NCI-H2196 (cell line): Measurements from ENCODE around the gene GALNT2.

Source experiments
- DNase-seq: peaks from one replicate; lab custom pipeline; 2025; ENCODE audit not compliant: unreplicated experiment; lab: John Stamatoyannopoulos, UW

Gene GALNT2

DNA sequence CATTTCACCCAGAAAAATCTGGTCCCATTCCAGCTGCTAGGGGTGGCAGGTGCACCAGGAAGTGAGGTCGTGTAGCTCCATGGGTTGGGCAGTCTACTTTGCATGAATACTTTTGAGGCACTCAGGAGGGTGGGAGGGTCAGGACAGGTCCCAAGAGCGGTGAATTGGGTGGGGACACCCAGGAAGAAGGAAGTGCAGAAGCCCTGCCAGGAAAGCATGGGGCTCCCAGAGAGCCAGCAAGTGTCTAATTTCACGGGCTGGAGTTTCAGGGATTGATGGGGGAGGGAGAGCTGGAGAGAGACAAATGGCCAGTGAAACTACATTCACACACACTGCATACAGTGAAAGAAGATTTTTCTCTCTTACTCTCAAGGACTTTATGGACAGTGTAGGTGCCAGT, 137.8 kb downstream of the GALNT2 start:
- DNase-seq: peak; percentile 74

GRCh38 chr1:230205719-230206198, 138.7 kb downstream of the GALNT2 start:
- DNase-seq: no peak

- DNase-seq: no peak
Measured at GRCh38 chr1:230206207-230206606, 139.2 kb downstream of the GALNT2 start.

GRCh38 chr1:230206976-230207375, 139.9 kb downstream of the GALNT2 start:
- DNase-seq: no peak

DNA sequence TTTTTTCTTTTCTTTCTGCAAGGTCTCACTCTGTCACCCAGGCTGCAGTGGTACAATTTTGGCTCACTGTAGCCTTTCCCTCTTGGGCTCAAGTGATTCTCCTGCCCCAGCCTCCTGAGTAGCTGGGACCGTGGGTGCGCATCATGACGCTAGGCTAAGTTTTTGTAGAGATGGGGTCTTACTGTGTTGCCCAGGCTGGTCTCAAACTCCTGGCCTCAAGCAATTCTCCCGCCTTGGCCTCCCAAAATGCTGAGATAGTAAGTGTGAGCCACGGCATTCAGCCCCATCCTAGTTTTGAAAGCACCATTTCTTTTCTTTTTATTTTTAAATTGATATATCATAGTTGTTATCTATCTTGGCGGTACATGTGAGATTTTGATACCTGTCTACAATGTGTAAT, 140.6 kb downstream of the GALNT2 start:
- no peak for DNase-seq

DNA sequence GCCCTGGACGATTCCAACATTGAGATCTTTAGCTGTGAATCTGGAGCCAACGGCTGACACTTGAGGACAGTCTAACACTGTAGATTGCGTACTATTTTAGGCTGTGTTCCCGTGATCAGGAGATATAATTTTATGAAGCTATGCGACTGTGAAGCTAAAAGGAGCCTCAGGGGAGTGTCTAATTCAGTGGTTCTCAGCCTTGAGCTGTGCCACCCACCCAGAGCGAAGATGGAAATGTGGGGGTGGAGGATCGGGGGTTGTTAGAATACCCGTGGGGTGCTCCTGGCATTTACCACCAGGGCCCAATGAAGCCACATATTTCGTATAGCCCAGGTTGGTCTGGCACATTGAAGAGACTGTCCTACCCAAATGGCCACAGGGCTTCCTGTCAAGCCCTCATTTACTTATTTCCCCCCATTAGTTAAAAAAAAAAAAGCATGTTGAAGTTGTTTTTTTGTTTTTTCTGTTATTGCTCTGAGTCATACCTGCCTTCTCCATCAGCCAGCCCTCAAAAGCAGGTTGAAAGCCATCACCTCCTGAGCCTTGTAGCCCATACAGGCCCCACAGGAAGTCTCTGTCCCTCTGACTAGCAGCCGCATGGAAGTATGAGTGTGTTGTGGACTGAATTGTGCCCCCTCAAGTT, 141.7 kb downstream of the GALNT2 start:
- no peak for DNase-seq

DNA sequence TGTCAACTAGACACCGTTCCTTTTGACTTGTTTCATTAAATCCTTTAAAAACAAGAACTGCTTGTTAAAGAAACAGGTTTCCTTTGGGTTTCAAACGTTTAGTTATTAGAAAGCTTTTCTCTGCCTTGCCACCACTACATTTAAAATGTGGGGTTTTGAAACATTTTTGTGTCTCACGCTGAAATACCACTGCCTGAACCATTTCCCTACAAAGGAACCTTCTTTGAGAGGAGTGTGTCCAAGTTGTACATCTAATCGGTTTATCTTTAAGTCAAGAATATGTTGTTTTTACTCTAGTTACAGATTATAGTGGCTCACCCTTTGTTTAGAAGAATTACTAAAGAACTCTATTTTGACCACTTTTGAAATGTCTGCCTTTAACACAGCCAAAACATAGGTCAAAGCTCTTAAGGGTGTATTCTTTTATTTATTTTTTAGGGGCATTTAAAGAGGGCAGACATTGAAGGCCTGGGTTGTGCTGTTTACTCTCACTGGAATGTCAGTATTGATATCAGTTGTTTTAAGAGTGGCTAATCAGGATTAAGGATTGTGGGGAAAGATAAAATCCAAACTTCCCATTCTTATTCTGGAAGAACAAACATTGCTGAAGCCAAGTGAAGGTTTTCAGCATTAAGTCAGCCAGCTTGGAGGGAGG, 143.4 kb downstream of the GALNT2 start:
- DNase-seq: no peak

GRCh38 chr1:230210981-230211336, 143.9 kb downstream of the GALNT2 start:
- DNase-seq: no peak

DNA sequence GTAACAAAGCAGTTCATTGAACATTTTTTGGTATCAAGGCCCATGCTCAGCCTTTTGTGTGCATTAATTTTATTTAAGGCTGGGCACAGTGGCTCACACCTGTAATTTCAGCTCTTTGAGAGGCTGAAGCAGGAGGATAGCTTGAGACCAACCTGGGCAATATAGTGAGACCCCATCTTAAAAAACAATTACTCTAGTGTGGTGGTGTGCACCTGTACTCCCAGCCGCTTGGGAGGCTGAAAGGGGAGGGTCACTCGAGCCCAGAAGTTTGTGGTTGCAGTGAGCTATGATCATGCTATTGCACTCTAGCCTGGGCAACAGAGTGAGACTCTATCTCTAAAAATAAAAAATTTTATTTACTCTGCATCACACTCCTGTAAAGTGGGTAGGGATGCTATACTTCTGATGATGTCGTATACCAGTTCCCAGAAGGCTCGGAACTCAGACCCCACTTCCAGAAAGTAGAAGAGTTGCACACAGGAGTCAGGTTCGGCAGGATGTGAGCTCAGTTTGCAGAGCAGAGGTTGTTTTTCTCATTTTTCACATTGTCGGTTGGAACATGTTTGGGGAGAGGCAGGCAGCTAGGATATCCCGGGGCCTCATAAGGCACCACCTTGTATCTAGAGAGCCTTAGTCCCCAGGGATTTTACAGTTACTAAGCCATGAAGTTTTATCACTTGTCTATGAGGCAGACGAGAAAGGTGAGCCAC, 144.6 kb downstream of the GALNT2 start:
- no peak for DNase-seq

GRCh38 chr1:230212405-230212936, 145.4 kb downstream of the GALNT2 start:
- no peak for DNase-seq

DNA sequence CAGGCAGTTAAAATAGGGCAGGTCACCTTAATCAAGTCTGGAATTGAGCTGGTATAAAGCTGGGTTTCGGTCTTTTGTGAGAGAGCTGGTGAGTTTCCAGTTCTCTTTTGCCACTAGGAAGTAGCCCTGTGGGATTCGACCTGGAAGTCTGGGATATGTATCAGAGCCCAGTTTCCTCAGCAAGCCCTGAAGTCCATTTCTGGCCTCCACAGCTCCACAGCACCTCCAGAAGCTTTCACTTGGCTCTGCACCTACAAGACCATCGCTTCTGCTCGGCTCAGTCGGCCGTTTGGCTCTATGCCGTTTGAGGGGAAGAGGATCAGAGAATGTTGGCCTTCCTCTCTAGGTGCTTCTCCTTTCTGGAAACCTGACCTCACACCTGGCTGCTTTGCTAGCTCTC, 148.0 kb downstream of the GALNT2 start:
- peak; percentile 81 for DNase-seq

- DNase-seq: no peak
Measured at GRCh38 chr1:230215529-230215928, 148.5 kb downstream of the GALNT2 start.

DNA sequence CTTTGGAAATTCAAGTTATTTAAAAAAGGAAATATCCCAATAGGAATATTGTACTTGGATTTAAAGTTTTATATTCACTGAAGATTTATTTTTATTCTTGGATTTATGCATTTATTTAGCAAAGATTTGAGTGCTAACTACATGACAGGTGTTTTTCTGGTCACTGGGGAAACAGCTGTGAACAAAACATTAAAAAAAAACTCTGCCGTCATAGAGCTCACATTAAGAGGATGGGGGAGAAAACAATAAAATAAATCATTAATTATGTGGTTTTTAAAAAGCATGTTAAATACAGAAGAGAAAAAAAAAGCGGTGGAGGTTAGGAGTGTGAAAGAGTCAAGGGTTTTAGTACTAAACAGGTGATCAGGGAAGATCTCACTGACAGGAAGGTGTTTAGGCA, 149.9 kb downstream of the GALNT2 start:
- DNase-seq: no peak

DNA sequence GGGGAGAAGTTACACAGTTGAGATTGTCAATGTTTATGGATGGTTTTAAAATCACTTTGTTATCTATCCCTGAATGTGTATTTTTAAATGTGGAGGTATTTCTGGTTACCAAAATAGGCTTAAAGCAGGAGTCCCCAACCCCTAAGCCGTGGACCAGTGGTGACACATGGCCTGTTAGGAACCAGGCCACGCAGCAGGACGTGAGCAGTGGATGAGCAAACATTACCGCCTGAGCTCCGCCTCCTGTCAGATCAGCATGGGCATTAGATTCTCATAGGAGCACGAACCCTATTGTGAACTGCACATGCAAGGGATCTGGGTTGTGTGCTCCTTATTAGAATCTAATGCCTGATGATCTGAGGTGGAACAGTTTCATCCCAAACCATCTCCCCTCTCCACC, 151.6 kb downstream of the GALNT2 start:
- DNase-seq: no peak

DNA sequence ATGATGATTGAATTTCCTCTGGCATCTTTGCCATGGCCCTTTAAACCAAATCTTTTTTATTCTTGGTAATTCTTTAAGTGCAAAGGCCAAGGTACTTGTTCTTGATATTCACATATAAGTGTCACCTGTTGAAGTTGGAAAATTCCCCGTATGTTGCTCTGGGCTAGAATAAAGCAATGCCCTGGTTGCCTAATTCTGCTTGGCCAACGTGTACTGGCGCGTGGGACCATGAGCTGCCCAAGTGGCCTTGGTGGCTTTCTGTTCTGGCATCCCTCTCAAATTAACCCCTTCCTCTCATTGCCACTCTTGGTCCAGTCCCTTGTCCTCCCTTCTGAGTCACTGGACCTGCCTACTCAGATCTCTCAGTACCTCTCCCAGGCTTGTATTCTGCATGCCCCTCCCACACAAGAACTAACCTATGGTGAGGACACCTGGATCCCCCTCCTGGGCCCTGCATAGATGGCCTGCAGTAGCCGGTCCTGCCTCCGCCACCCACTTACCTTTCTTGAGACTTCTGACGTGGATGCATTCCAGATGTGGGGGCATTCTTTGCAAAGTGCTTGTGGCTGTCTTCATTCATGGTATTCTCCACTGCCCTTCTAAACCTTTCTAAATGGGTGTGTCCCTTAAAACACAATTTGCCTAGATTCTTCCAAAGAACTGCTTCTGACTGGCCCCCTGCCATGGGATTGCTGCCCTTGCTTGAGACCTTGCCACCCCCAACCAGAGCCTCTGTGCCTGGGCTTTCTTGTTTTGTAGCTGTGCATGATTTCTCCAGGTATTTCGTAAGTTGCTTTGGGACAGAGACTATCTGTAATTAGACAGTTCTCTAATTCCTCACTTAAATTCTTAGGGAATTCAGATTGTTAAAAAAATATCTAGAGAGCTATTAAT, 152.4 kb downstream of the GALNT2 start:
- no peak for DNase-seq

DNA sequence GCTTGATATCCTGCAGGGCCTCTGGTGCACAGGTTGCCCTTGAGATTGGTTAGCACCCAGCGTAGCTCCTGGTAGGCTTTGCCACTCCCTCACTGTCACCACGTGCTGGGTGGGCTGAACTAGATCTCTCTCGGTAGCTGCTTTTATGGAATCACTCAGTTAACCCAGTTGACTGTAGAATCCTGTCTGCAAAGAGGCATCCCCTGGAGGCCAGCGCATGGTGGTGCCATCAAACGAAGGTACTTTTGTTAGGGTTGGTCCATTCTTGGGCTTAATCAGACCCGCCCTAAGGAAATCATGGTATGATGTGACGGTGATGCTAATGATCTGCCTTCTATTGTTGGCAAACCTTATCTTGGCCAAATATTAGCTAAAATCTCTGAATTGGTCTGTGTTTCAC, 153.4 kb downstream of the GALNT2 start:
- DNase-seq: no peak

DNA sequence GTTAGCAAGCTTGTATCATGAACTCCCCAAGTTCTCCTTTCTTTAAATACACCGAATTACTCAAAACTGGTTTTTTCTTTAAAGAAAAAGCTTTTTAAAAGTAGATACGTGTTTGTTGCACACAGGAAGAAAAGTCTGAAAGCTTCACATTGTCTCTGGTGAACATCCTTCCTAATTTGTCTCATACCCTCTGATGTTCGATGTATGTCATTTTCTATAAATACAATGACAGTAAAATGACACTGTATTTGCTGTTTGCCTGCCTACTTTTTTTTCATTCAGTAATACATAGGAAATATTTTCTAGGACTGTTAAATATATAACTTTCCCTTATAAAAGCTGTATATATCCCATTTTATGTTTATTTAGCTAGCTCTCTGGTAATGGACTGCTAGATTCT, 153.9 kb downstream of the GALNT2 start:
- no peak for DNase-seq

DNA sequence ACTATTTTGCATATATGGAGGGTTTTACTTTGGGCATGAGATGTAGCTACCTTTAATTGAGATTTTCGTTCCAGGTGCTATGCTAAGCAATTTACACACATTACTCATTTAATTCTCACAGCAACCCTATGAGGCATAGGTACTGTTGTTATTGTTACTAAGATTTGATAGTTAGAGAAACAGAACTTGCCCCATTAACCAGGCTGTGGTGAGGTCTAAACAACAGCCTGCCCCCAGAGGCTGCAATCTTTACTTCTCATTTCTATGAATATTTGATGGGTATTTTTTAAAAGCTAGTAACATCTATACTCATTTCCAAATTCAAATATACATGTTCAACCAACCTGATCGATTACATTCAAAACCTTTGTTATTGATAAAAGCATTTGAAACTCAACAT, 155.6 kb downstream of the GALNT2 start:
- DNase-seq: no peak

DNA sequence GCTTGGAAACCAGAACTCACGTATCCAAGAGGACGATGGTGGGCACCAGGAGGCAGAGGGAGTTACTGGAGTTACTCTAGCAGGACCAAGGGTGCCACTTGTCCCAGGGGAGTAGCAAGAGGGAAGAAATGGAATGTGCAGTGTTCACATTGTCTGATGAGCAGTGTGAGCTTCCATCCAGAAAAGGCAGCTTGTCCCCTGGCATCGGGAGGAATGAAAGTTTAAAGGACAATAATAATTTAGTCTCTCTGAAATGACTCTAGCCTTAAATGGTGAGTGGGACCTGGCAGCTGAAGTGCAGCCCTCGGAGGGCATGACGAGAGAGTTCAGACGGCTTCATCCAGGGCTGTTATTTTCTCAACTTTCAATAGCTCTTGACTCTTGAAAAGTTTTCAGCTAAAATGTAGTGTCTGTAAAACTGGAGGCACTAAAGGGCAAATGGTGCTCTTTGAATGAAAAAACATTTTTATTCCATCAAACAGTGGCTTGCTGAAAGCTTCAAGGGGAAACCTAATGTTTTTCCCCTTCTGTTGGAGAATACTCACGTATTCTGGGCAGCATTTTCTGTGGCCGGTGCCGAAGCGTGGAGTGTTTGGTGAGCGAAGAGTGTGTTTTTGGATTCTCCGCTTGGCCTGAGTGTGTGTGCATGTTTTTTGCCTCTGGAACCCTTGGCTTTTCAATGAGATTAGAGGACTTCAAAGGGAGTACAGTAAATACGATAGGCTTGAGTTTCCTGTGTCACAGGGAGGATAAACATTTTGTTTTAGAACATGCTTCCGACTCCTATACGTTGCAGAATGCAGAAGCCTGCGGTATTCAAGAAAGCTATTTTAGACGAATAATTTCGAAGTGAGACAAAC, 157.3 kb downstream of the GALNT2 start:
- DNase-seq: no peak
